ENCODE results near the gene ZNF672.

- TF ChIP-seq POLR2AphosphoS5 (IDR thresholded peaks at IDR 0.05; ENCODE audit: low read depth) (no peak), CTCF (conservative IDR thresholded peaks at IDR 0.05; ENCODE audit: low read depth in 2 of 2) (no peak), EZH2phosphoT487 (IDR thresholded peaks at IDR 0.05; ENCODE audit: unreplicated experiment) (no peak), CREB1 (CRISPR knock-in tag; IDR thresholded peaks at IDR 0.05; ENCODE audit: low read depth) (no peak), REST (IDR thresholded peaks at IDR 0.05; ENCODE audit: unreplicated experiment) (no peak), ETS1 (IDR thresholded peaks at IDR 0.05) (no peak), EZH2 (IDR thresholded peaks at IDR 0.05; ENCODE audit: low read depth, unreplicated experiment) (no peak), ZNF331 (CRISPR knock-in tag; IDR thresholded peaks at IDR 0.05; ENCODE audit: low read depth) (no peak)
Observed at GRCh38 chr1:248825136-248825535, 12.9 kb upstream of the ZNF672 start.
